BE2C (cell line): ENCODE measurements around the gene C1R.
"Not testable (repeated sequence)": the region's sequence is repeated elsewhere in the genome, so short reads cannot be mapped to it uniquely, and the experiment has no call there.

ENCODE experiments used
- DNase-seq: peaks from one replicate; pipeline ENCODE4 v3.0.0-alpha.2; 2020
- H3K27me3 ChIP-seq: fragments of 250-450 bp; sonication (Bioruptor Pico); 2 replicates; pipeline ENCODE4 v1.5.1; 2020; ENCODE audit warnings: mild to moderate bottlenecking
- H3K36me3 ChIP-seq: fragments of 250-450 bp; sonication (Bioruptor Pico); 2 replicates; pipeline ENCODE4 v1.5.1; 2020; ENCODE audit warnings: mild to moderate bottlenecking
- H3K4me1 ChIP-seq: fragments of 250-450 bp; sonication (Bioruptor Pico); 2 replicates; pipeline ENCODE4 v1.5.1; 2020
- H3K4me3 ChIP-seq: 2 replicates; pipeline ENCODE4 v1.5.1; 2011; ENCODE audit warnings: low read depth, low read length
- H3K9me3 ChIP-seq: fragments of 250-450 bp; sonication (Bioruptor Pico); 2 replicates; pipeline ENCODE4 v1.5.1; 2020
- TF ChIP-seq, protein P1 (sequence below): IDR thresholded peaks from 2 replicates; pipeline ENCODE4 v1.5.1; 2012; ENCODE audit warnings: mild to moderate bottlenecking, low read depth, low read length

C1R gene

DNA sequence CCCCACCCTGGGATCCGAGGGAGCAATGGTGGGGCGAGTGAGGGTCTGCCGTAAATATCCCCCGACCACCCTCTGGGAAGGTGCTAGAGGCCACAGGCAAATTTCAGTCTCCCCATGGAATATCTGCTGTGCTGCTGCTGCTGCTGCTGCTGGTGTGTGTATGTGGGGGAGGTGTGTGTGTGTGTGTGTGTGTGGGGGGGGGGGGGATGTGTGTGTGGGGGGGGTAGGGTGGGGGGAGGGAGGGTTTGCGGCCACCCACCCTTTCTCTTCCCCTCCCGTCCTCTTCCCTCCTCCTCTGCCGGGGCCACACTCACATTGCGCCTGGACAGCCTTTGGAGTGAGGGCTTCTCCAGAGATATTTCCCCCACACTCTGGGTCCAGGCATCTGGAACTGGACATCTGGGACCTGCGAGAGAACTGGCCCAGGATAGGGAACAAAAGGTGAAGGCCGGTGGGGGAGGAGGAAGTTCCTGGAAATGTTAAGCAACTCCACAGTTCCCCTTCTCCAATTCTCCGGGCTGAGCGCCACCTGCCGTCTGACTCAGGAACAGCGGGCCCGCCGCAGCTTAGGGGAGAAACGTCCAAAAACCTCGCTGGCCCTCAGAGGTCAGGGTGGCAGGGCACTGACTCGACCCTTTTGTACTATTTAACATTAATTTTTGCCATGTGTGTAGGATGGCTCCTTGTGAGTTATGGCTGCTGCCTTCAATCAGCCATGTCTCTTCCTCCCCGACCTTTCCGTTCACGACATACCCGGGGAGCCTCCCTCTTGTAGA is 16.7 kb upstream of the C1R start, which contains the start of gene C1RL:
Gene C1RL, minus strand, starts transcription at position 419 of the 776 bp plus-strand sequence. Its CDS starts 34 bp downstream, at position 385.
- DNase-seq: peak; percentile 82
- H3K36me3 ChIP-seq: no peaks in the 10 kb centered on the region
- no peaks in the 10 kb centered on the region for H3K9me3 ChIP-seq
- peak within 1 kb of the TSS; percentile 55 for H3K4me3 ChIP-seq
- TF ChIP-seq, protein P1, sequence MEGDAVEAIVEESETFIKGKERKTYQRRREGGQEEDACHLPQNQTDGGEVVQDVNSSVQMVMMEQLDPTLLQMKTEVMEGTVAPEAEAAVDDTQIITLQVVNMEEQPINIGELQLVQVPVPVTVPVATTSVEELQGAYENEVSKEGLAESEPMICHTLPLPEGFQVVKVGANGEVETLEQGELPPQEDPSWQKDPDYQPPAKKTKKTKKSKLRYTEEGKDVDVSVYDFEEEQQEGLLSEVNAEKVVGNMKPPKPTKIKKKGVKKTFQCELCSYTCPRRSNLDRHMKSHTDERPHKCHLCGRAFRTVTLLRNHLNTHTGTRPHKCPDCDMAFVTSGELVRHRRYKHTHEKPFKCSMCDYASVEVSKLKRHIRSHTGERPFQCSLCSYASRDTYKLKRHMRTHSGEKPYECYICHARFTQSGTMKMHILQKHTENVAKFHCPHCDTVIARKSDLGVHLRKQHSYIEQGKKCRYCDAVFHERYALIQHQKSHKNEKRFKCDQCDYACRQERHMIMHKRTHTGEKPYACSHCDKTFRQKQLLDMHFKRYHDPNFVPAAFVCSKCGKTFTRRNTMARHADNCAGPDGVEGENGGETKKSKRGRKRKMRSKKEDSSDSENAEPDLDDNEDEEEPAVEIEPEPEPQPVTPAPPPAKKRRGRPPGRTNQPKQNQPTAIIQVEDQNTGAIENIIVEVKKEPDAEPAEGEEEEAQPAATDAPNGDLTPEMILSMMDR: peak; percentile 96
- H3K27me3 ChIP-seq: no peaks in the 10 kb centered on the region
- H3K4me1 ChIP-seq: no peaks in the 10 kb centered on the region

DNA sequence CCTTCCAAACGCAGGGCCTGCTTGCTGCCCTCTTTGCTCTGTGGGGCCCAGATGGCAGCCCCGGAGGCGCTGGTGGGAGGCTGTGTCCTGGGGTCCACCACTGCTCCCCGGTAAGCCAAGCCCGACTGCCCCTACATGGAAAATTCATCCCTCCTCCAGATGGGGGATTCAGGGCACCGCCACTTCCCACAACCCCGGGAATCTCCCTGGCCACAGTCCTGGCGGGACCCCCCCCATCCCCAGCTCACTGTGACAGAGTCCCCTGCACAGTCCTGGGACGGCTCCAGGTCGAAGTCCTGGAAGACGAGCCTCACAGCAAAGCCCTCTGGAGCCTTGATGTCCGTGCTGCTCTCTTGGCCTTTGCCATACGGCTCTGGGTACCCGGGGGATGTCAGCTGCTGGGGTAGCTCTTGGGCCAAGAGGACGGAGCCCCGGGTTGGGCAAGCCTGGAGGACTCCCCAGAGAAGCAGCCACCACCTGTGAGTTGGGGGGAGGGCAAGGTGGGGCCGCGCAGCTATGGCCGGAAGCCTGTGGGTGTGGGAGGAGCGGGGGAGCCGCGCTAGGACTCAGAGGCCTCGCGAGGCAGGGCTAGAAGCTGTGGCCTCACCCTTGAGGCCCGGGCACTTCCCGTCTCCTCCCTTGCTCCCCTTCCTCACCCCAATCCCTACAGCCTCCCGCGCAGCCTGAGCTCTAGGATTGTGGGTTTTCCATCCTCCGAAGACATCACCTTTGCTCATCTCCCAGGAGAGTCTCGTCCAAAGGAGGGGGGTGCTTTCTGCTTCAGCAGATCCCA is 16.0 kb upstream of the C1R start:
- Histone ChIP-seq H3K9me3 (no peaks in the 10 kb centered on the region), H3K27me3 (no peaks in the 10 kb centered on the region), H3K4me1 (no peaks in the 10 kb centered on the region), H3K36me3 (no peaks in the 10 kb centered on the region), H3K4me3 (peak overlapping the region; percentile 55)
- DNase-seq: no peak
- TF ChIP-seq, protein P1: no peak

DNA sequence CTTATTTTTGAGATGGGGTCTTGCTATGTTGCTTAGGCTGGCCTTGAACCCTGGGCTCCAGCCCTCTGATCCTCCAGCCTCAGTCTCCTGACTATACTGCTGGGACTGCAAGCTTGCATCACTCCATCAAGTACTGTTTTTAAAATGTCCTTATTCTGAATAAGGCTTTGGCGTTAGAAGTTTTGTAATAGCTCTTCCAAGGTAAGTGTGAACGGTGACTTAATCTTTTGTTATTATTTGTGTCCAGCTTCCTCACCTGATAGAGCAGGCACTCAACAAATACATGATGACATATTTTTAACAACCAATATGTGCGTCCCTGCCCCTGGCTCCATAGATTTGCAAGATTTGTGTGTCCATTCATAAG is 15.4 kb upstream of the C1R start:
- DNase-seq: no peak
- H3K4me3 ChIP-seq: no peak overlapping the region
- H3K9me3 ChIP-seq: no peaks in the 10 kb centered on the region

DNA sequence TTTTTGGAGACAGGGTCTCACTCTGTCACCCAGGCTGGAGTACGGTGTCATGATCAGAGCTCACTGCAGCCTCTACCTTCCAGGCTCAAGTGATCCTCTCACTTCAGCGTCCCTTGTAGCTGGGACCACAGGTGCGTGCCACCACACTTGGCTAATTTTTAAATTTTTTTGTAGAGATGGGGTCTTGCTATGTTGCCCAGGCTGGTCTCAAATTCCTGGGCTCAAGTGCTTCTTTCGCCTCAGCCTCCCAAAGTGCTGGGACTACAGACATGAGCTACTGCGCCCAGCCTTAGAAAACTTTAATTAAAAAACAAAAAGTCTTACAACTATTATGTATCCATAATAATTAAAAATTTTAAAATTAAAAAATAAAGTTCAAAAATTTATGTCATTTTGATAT is 14.9 kb upstream of the C1R start:
- H3K9me3 ChIP-seq, H3K4me1 ChIP-seq, DNase-seq, H3K4me3 ChIP-seq, H3K27me3 ChIP-seq, H3K36me3 ChIP-seq: not testable (repeated sequence)

More for the DNA sequence above, 15.4 kb upstream of the C1R start:
- Histone ChIP-seq H3K36me3 (no peaks in the 10 kb centered on the region), H3K27me3 (0 out of 2 replicates have a peak, but pooled peaks cover 3% of the 10 kb centered on the region), H3K4me1 (no peaks in the 10 kb centered on the region)
- TF ChIP-seq, protein P1: no peak

DNA sequence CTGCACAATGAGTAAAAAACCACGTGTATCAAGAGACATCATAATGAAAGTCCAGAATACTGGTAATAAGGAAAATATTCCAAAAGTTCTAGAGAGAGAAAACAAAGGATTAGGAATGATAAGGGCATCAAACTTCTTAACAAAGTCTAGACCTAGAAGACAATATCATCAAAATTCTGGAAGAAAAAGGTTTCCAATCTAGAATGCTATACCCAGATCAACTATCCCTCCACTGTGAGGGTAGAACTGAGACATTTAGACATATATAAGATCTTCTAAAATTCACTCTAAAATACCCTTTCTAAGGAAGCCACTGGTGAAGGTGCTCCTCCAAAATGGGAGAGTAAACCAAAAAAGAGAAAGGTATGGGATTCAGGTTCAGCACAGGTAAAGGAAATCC is 13.8 kb upstream of the C1R start:
- TF ChIP-seq, protein P1: no peak
- H3K4me3 ChIP-seq: no peak overlapping the region
- no peaks in the 10 kb centered on the region for H3K4me1 ChIP-seq
- no peaks in the 10 kb centered on the region for H3K36me3 ChIP-seq
- H3K9me3 ChIP-seq: no peaks in the 10 kb centered on the region
- no peak for DNase-seq
- 0 out of 2 replicates have a peak, but pooled peaks cover 4% of the 10 kb centered on the region for H3K27me3 ChIP-seq

DNA sequence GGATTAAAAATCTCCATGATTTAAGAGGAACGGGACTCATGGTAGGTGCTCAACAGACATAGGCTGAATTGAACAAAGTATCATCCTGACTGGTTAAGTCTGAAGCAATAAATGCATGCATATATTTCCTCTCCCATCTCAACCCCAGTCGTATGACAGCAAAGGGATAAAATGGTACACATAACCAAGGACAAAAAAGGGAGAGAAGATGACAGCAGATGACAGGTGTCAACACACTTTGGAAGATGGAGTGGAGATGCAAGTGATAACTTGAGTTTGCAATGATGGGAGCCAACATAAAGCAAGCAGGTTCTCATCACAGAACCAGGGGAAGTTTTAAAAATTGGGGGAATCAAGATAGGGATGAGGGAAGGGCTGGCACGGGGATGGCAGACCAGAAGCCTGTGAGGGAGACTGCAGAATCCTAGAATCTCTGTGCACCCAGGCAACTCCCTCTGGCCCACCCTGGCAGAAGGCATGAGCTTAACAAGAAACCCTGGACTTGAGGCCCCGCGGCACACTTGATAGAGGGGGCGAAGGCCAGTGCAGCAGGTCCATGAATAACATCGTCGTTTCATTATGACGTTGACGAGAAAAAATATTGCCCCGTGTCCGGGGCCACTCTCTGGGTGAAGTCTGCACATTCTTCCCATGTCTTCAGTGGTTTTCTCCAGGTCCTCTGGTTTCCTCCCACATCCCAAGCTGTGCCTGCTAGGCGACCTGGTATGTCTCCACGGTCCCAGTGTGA is 11.8 kb upstream of the C1R start:
- no peak for DNase-seq
- H3K4me3 ChIP-seq: no peak overlapping the region
- H3K4me1 ChIP-seq: no peaks in the 10 kb centered on the region
- H3K36me3 ChIP-seq: no peaks in the 10 kb centered on the region
- TF ChIP-seq, protein P1: no peak
- H3K27me3 ChIP-seq: peaks cover 17% of the 10 kb centered on the region
- H3K9me3 ChIP-seq: no peaks in the 10 kb centered on the region
